CD4-positive, alpha-beta memory T cell (primary cell): ENCODE data around the gene KNCN. TPM values are rescaled to one million over a fixed set of nuclear protein-coding genes. Genes with fewer than 3 reads are reported as not detected.

Source experiments
- CTCF ChIA-PET: fragments of 350-600 bp; sonication (Branson Sonifier 250); formaldehyde crosslinking; loops from one replicate; lab custom pipeline; 2021; ENCODE audit warnings: inconsistent platforms; ENCODE audit not compliant: partially characterized antibody; lab: Charles Lee
- POLR2A ChIA-PET: fragments of 350-600 bp; sonication (Branson Sonifier 250); formaldehyde crosslinking; loops from one replicate; lab custom pipeline; 2021; ENCODE audit not compliant: partially characterized antibody; lab: Charles Lee
- DNase-seq, 5 donors: peaks; one replicate each; pipeline versions ENCODE4 v3.0.0 to v3.0.0-alpha.2; 2020 to 2022; ENCODE audit warnings: mixed read lengths in 1 of 5
- H3K27ac ChIP-seq: one replicate; pipeline ENCODE4 v1.7.0; 2013; ENCODE audit warnings: low read depth, low read length
- H3K27me3 ChIP-seq: 2 replicates; pipeline ENCODE4 v1.7.0; 2013; ENCODE audit warnings: mild to moderate bottlenecking, low read length, moderate library complexity; ENCODE audit not compliant: insufficient read depth
- H3K36me3 ChIP-seq: 2 replicates; pipeline ENCODE4 v1.7.0; 2013; ENCODE audit warnings: mild to moderate bottlenecking, low read length, moderate library complexity; ENCODE audit not compliant: insufficient read depth
- H3K4me1 ChIP-seq: 2 replicates; pipeline ENCODE4 v1.7.0; 2013; ENCODE audit warnings: mild to moderate bottlenecking, low read length, moderate library complexity; ENCODE audit not compliant: insufficient read depth
- H3K4me3 ChIP-seq, 2 donors: one replicate each; pipeline ENCODE4 v1.7.0; 2013; ENCODE audit warnings: low read length in 2 of 2, mild to moderate bottlenecking in 1 of 2
- H3K9me3 ChIP-seq, 2 donors: one replicate each; pipeline ENCODE4 v1.7.0; 2013; ENCODE audit warnings: low read length in 2 of 2, control low read depth in 1 of 2; ENCODE audit not compliant: control insufficient read depth in 1 of 2
- H3K27ac Mint-ChIP-seq, 7 donors: one replicate each; pipeline ENCODE4 v1.8.0; 2020 to 2021; ENCODE audit warnings: mixed read lengths in 7 of 7, mild to moderate bottlenecking in 6 of 7, inconsistent platforms in 3 of 7, moderate library complexity in 3 of 7
- H3K27me3 Mint-ChIP-seq, 2 donors: one replicate each; pipeline ENCODE4 v1.8.0; 2020 to 2021; ENCODE audit warnings: mixed read lengths in 2 of 2
- H3K36me3 Mint-ChIP-seq, 2 donors: one replicate each; pipeline ENCODE4 v1.8.0; 2020 to 2021; ENCODE audit warnings: mixed read lengths in 2 of 2, inconsistent platforms in 1 of 2, mild to moderate bottlenecking in 1 of 2
- H3K4me1 Mint-ChIP-seq, 4 donors: one replicate each; pipeline ENCODE4 v1.8.0; 2020 to 2021; ENCODE audit warnings: mixed read lengths in 4 of 4, mild to moderate bottlenecking in 1 of 4
- H3K4me3 Mint-ChIP-seq, 8 donors: one replicate each; pipeline ENCODE4 v1.8.0; 2020 to 2021; ENCODE audit warnings: mixed read lengths in 8 of 8, mild to moderate bottlenecking in 7 of 8, moderate library complexity in 6 of 8, inconsistent platforms in 3 of 8
- H3K9me3 Mint-ChIP-seq, 8 donors: one replicate each; pipeline ENCODE4 v1.8.0; 2020 to 2021; ENCODE audit warnings: mixed read lengths in 8 of 8, mild to moderate bottlenecking in 5 of 8, inconsistent platforms in 3 of 8, moderate library complexity in 1 of 8
- intact Hi-C: fragments of 100-400 bp; cut with micrococcal nuclease; formaldehyde crosslinking; loops from one replicate; pipeline ENCODE4 v1.15.1; 2023
- polyA plus RNA-seq, 2 donors: library from polyadenylated mRNA; unstranded; fragments of 300-500 nt; fragmentation: Illumina TruSeq; gene quantifications; one replicate each; pipeline ENCODE4 v1.2.3, GENCODE V29; 2021
- total RNA-seq, 2 experiments: library from RNA; stranded (reverse); gene quantifications; one replicate each; pipeline ENCODE4 v1.2.3, GENCODE V29; 2021

Gene KNCN
- total and polyA plus RNA-seq, 4 experiments from 2014 or later, result not detected

GRCh38 chr1:46580140-46580903 is 28.9 kb upstream of the KNCN start:
- peaks cover 58 to 76% of the 10 kb centered on the region in 2 donors for H3K36me3 Mint-ChIP-seq
- Histone ChIP-seq H3K27ac (no peak overlapping the region), H3K9me3 (no peaks in the 10 kb centered on the region), H3K27me3 (no peaks in the 10 kb centered on the region), H3K36me3 (peaks cover 28% of the 10 kb centered on the region), H3K4me1 (peaks cover 32% of the 10 kb centered on the region), H3K4me3 (no peak overlapping the region)
- intact Hi-C loops, result no loop called here
- no peaks in the 10 kb centered on the region for H3K9me3 Mint-ChIP-seq
- H3K27me3 Mint-ChIP-seq, result no peaks in the 10 kb centered on the region
- H3K4me1 Mint-ChIP-seq, result peaks cover 17 to 40% (median 27%) of the 10 kb centered on the region in 4 donors
- H3K27ac Mint-ChIP-seq, result peak overlapping the region in 4 of 7 donors; percentile 24 to 73 (median 32)
- POLR2A ChIA-PET, result interaction anchor here (1.5 kb wide), 1 partner anchor 36 kb away, joined by 3 read pairs; no protein-coding TSS in a partner anchor
- no peak for DNase-seq
- CTCF ChIA-PET, result no interaction called here
- H3K4me3 Mint-ChIP-seq, result peak overlapping the region in 2 of 8 donors; percentile 35 to 68

GRCh38 chr1:46577671-46578070 is 26.2 kb upstream of the KNCN start:
- Histone ChIP-seq H3K4me3 (no peak overlapping the region), H3K27me3 (no peaks in the 10 kb centered on the region), H3K9me3 (no peaks in the 10 kb centered on the region), H3K36me3 (peaks cover 29% of the 10 kb centered on the region), H3K27ac (no peak overlapping the region), H3K4me1 (peaks cover 23% of the 10 kb centered on the region)
- Mint-ChIP-seq H3K9me3 (no peaks in the 10 kb centered on the region), H3K27me3 (no peaks in the 10 kb centered on the region), H3K36me3 (peaks cover 55 to 67% of the 10 kb centered on the region in 2 donors), H3K27ac (peak overlapping the region in 1 of 7 donors; percentile 60), H3K4me1 (peaks cover 18 to 29% (median 23%) of the 10 kb centered on the region in 4 donors), H3K4me3 (no peak overlapping the region)
- CTCF ChIA-PET, result no interaction called here
- no peak for DNase-seq
- POLR2A ChIA-PET, result no interaction called here
- intact Hi-C loops, result no loop called here

GRCh38 chr1:46576596-46576995 is 25.1 kb upstream of the KNCN start:
- peaks cover 8 to 18% (median 13%) of the 10 kb centered on the region in 4 donors for H3K4me1 Mint-ChIP-seq
- H3K27ac Mint-ChIP-seq, result peak overlapping the region in 1 of 7 donors; percentile 59
- DNase-seq, result no peak
- no peak overlapping the region for H3K27ac ChIP-seq
- H3K27me3 Mint-ChIP-seq, result no peaks in the 10 kb centered on the region
- H3K36me3 ChIP-seq, result peaks cover 29% of the 10 kb centered on the region
- H3K9me3 ChIP-seq, result no peaks in the 10 kb centered on the region
- CTCF ChIA-PET, result no interaction called here
- no peaks in the 10 kb centered on the region for H3K27me3 ChIP-seq
- POLR2A ChIA-PET, result no interaction called here
- peaks cover 49 to 59% of the 10 kb centered on the region in 2 donors for H3K36me3 Mint-ChIP-seq
- H3K4me3 ChIP-seq, result no peak overlapping the region
- H3K9me3 Mint-ChIP-seq, result no peaks in the 10 kb centered on the region
- no peak overlapping the region for H3K4me3 Mint-ChIP-seq
- peaks cover 12% of the 10 kb centered on the region for H3K4me1 ChIP-seq
- intact Hi-C loops, result no loop called here

GRCh38 chr1:46575778-46576177 is 24.3 kb upstream of the KNCN start:
- Mint-ChIP-seq H3K27me3 (no peaks in the 10 kb centered on the region), H3K4me1 (peaks cover 4 to 10% (median 8%) of the 10 kb centered on the region in 4 donors), H3K27ac (peak overlapping the region in 1 of 7 donors; percentile 25), H3K36me3 (peaks cover 43 to 58% of the 10 kb centered on the region in 2 donors), H3K9me3 (no peaks in the 10 kb centered on the region), H3K4me3 (no peak overlapping the region)
- Histone ChIP-seq H3K4me3 (no peak overlapping the region), H3K4me1 (peaks cover 4% of the 10 kb centered on the region), H3K36me3 (peaks cover 29% of the 10 kb centered on the region), H3K27ac (no peak overlapping the region), H3K9me3 (no peaks in the 10 kb centered on the region), H3K27me3 (no peaks in the 10 kb centered on the region)
- intact Hi-C loops, result no loop called here
- POLR2A ChIA-PET, result no interaction called here
- CTCF ChIA-PET, result no interaction called here
- no peak for DNase-seq

GRCh38 chr1:46575300-46575699 is 23.9 kb upstream of the KNCN start:
- H3K4me3 Mint-ChIP-seq, result no peak overlapping the region
- Histone ChIP-seq H3K27me3 (no peaks in the 10 kb centered on the region), H3K9me3 (no peaks in the 10 kb centered on the region), H3K4me3 (no peak overlapping the region), H3K36me3 (peaks cover 29% of the 10 kb centered on the region), H3K4me1 (no peaks in the 10 kb centered on the region), H3K27ac (no peak overlapping the region)
- H3K36me3 Mint-ChIP-seq, result peaks cover 40 to 55% of the 10 kb centered on the region in 2 donors
- H3K27me3 Mint-ChIP-seq, result no peaks in the 10 kb centered on the region
- CTCF ChIA-PET, result no interaction called here
- intact Hi-C loops, result no loop called here
- POLR2A ChIA-PET, result no interaction called here
- no peak for DNase-seq
- H3K27ac Mint-ChIP-seq, result peak overlapping the region in 1 of 7 donors; percentile 25
- peaks cover 0 to 5% (median 3%) of the 10 kb centered on the region in 4 donors for H3K4me1 Mint-ChIP-seq
- H3K9me3 Mint-ChIP-seq, result no peaks in the 10 kb centered on the region

GRCh38 chr1:46571691-46572225 is 20.3 kb upstream of the KNCN start:
- CTCF ChIA-PET, result interaction anchor here (1.5 kb wide), 1 partner anchor 107 kb away, joined by 3 read pairs; no protein-coding TSS in a partner anchor
- H3K9me3 Mint-ChIP-seq, result no peaks in the 10 kb centered on the region
- Histone ChIP-seq H3K36me3 (peaks cover 19% of the 10 kb centered on the region), H3K27me3 (no peaks in the 10 kb centered on the region), H3K4me1 (no peaks in the 10 kb centered on the region), H3K4me3 (no peak overlapping the region), H3K27ac (no peak overlapping the region), H3K9me3 (no peaks in the 10 kb centered on the region)
- no peak for DNase-seq
- H3K4me3 Mint-ChIP-seq, result no peak overlapping the region
- intact Hi-C loops, result no loop called here
- H3K27me3 Mint-ChIP-seq, result no peaks in the 10 kb centered on the region
- peaks cover 0 to 2% (median 0%) of the 10 kb centered on the region in 4 donors for H3K4me1 Mint-ChIP-seq
- POLR2A ChIA-PET, result no interaction called here
- no peak overlapping the region for H3K27ac Mint-ChIP-seq
- H3K36me3 Mint-ChIP-seq, result peaks cover 30 to 55% of the 10 kb centered on the region in 2 donors

GRCh38 chr1:46569884-46570725 is 18.7 kb upstream of the KNCN start:
- Histone ChIP-seq H3K27ac (no peak overlapping the region), H3K9me3 (no peaks in the 10 kb centered on the region), H3K27me3 (no peaks in the 10 kb centered on the region), H3K4me1 (no peaks in the 10 kb centered on the region), H3K4me3 (no peak overlapping the region), H3K36me3 (peaks cover 13% of the 10 kb centered on the region)
- peaks cover 0 to 2% (median 0%) of the 10 kb centered on the region in 4 donors for H3K4me1 Mint-ChIP-seq
- no peaks in the 10 kb centered on the region for H3K27me3 Mint-ChIP-seq
- H3K27ac Mint-ChIP-seq, result peak overlapping the region in 1 of 7 donors; percentile 63
- ChIA-PET POLR2A (no interaction called here), CTCF (no interaction called here)
- DNase-seq, result no peak
- intact Hi-C loops, result no loop called here
- H3K36me3 Mint-ChIP-seq, result peaks cover 23 to 52% of the 10 kb centered on the region in 2 donors
- no peak overlapping the region for H3K4me3 Mint-ChIP-seq
- H3K9me3 Mint-ChIP-seq, result no peaks in the 10 kb centered on the region
